BE2C (cell line): Measurements from ENCODE around the gene SH3PXD2B.
"Not testable (repeated sequence)": the region's sequence is repeated elsewhere in the genome, so short reads cannot be mapped to it uniquely, and the experiment has no call there.

Experiments
- DNase-seq: peaks from one replicate; pipeline ENCODE4 v3.0.0-alpha.2; 2020
- H3K27me3 ChIP-seq: fragments of 250-450 bp; sonication (Bioruptor Pico); 2 replicates; pipeline ENCODE4 v1.5.1; 2020; ENCODE audit warnings: mild to moderate bottlenecking
- H3K36me3 ChIP-seq: fragments of 250-450 bp; sonication (Bioruptor Pico); 2 replicates; pipeline ENCODE4 v1.5.1; 2020; ENCODE audit warnings: mild to moderate bottlenecking
- H3K4me1 ChIP-seq: fragments of 250-450 bp; sonication (Bioruptor Pico); 2 replicates; pipeline ENCODE4 v1.5.1; 2020
- H3K4me3 ChIP-seq: 2 replicates; pipeline ENCODE4 v1.5.1; 2011; ENCODE audit warnings: low read depth, low read length
- H3K9me3 ChIP-seq: fragments of 250-450 bp; sonication (Bioruptor Pico); 2 replicates; pipeline ENCODE4 v1.5.1; 2020
- TF ChIP-seq, protein P1 (sequence below): IDR thresholded peaks from 2 replicates; pipeline ENCODE4 v1.5.1; 2012; ENCODE audit warnings: mild to moderate bottlenecking, low read depth, low read length

SH3PXD2B gene

DNA sequence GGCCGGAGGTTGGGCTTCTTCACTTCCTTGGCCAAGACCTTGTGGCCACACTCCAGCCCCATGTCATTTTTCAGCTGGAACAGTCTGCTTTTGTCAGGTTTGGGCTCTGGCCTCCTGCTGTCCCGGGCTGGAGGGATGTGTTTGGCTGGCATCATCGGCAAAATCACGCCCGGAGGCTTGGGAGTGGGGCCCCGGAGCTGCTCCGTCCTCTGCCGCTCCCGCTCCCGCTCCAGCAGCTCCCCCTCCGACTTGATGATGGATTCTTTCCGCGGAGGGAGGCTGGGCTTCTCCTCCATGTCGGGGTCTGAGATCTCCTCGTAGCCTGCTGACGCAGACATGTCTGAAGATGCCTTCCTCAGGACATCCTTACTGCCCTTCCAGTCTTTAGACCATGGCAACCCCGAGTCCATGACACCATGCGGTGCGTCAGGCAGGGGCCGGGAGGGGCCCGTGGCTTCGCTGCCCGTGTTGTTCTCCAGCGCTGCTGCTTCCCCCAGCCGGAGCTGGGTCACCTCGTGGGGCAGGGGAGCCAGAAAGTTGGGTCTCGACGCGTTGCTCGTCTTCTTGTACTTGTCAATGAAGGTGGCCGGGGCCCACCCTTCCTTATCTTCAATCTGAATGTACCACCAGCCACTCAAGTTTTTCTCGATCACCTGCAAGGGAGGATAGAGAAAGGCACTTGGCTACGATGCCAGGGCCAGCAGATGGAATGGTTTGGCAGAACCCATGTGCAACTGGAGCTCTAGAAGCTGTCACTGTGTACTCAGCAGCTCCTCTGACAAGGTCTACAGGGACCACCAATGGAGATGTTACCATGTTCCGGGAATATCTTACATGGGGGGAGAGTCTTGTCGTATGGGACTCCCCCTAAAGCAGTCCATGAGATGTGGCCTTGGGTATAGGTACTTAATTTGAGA, 114.8 kb downstream of the SH3PXD2B start:
- TF ChIP-seq, protein P1, sequence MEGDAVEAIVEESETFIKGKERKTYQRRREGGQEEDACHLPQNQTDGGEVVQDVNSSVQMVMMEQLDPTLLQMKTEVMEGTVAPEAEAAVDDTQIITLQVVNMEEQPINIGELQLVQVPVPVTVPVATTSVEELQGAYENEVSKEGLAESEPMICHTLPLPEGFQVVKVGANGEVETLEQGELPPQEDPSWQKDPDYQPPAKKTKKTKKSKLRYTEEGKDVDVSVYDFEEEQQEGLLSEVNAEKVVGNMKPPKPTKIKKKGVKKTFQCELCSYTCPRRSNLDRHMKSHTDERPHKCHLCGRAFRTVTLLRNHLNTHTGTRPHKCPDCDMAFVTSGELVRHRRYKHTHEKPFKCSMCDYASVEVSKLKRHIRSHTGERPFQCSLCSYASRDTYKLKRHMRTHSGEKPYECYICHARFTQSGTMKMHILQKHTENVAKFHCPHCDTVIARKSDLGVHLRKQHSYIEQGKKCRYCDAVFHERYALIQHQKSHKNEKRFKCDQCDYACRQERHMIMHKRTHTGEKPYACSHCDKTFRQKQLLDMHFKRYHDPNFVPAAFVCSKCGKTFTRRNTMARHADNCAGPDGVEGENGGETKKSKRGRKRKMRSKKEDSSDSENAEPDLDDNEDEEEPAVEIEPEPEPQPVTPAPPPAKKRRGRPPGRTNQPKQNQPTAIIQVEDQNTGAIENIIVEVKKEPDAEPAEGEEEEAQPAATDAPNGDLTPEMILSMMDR = no peak
- H3K4me1 ChIP-seq = peaks cover 3% of the 10 kb centered on the region; the same call in 1 of the 2 replicates
- H3K27me3 ChIP-seq = no peaks in the 10 kb centered on the region
- no peak overlapping the region for H3K4me3 ChIP-seq
- DNase-seq = no peak
- no peaks in the 10 kb centered on the region for H3K36me3 ChIP-seq
- H3K9me3 ChIP-seq = no peaks in the 10 kb centered on the region

DNA sequence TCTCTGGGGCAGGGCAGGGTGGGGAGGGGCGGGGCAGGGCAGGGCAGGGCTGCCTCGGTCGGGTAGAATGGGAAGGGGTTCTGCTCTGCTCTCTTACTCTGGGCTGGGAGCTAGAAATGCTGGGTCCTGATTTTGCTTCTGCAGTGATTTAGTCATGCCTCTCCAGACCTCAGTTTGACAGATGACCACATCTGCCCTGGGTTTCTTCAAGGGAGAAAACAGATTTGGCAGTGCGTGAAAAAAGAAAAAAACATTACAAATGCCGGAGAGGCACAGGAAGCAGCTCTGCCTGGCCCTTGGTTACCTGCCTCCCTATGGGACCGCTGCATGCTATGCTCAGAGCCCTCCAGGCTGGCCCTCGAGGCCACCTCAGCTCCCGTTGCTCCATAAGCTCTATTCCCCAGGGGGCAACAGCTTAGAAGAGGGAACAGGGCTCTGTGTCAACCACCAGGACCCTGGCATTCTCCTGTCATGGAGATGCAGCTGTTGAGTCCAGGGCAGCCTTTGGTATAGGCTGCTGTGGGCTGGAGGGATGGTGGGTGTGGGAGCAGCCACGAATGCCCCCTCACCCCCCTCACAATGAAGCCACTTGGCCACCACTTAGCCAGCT, 117.5 kb downstream of the SH3PXD2B start:
- TF ChIP-seq, protein P1 = no peak
- H3K4me1 ChIP-seq = peaks cover 7% of the 10 kb centered on the region
- no peak overlapping the region for H3K4me3 ChIP-seq
- H3K36me3 ChIP-seq = no peaks in the 10 kb centered on the region
- peak; percentile 31 for DNase-seq
- no peaks in the 10 kb centered on the region for H3K27me3 ChIP-seq
- no peaks in the 10 kb centered on the region for H3K9me3 ChIP-seq

DNA sequence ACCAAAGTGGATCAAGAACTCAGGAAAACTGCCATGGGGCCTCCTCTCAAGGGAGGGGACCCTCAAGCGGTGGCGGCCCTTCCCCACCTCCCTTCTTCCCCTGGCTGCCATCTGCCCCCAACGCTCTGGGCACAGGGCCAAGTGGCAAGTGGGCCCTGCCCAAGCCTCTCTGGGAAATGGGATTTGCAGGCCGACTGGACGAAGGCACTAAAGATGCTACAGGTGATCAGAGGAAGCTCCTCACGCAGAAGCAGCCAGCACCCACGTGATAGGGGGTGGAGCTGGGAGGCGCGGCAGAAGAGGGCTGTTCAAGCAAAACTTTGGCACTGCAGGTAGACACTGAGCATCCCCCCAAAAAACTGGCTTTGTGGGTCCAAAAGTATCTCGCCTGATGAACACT, 118.1 kb downstream of the SH3PXD2B start:
- Histone ChIP-seq H3K4me1 (peaks cover 7% of the 10 kb centered on the region), H3K9me3 (no peaks in the 10 kb centered on the region), H3K36me3 (no peaks in the 10 kb centered on the region), H3K4me3 (no peak overlapping the region), H3K27me3 (no peaks in the 10 kb centered on the region)
- DNase-seq = peak; percentile 49
- TF ChIP-seq, protein P1 = no peak

DNA sequence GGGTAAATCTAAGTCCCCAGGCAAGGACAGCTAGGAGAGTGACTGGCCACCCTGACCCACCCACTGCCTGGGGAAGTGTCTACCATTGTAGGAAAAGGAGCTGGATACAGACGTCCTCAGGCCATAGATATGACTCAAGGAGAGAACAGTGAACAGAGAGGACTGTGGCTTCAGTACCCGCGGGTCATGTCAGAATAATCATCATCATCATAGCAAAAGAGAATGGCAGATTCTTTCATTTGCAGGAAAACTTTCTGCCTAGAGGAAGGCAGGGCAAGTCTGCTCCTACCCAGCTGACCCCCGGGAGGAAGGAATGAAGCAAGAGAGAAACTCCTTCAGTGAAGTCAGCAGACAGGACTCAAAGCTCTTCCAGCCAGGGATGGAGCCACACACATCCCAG, 118.6 kb downstream of the SH3PXD2B start:
- Histone ChIP-seq H3K9me3 (no peaks in the 10 kb centered on the region), H3K27me3 (no peaks in the 10 kb centered on the region), H3K4me3 (no peak overlapping the region), H3K36me3 (no peaks in the 10 kb centered on the region), H3K4me1 (peaks cover 7% of the 10 kb centered on the region)
- DNase-seq = no peak
- TF ChIP-seq, protein P1 = no peak

DNA sequence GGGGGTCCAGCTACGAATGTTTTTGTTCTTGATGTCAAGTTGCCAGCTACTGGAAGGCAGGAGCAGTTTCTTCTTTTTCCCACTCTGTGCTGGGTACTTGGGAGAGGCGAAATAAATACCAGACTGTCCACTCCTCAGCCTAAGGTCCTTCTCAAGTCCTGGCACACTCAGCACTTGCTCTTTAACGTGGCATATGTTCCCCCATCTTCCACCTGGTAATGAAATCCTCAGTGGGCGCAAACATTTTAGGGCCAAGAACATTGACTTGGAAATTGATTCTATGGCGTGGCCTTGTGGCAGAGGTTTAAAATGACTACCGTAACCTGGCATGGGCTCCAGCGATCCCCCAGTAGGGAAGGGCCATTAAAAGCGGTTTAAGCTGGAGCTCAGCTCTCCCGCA, 119.7 kb downstream of the SH3PXD2B start:
- TF ChIP-seq, protein P1 = no peak
- Histone ChIP-seq H3K4me3 (no peak overlapping the region), H3K4me1 (peaks cover 7% of the 10 kb centered on the region), H3K9me3 (no peaks in the 10 kb centered on the region), H3K27me3 (no peaks in the 10 kb centered on the region), H3K36me3 (no peaks in the 10 kb centered on the region)
- DNase-seq = no peak

DNA sequence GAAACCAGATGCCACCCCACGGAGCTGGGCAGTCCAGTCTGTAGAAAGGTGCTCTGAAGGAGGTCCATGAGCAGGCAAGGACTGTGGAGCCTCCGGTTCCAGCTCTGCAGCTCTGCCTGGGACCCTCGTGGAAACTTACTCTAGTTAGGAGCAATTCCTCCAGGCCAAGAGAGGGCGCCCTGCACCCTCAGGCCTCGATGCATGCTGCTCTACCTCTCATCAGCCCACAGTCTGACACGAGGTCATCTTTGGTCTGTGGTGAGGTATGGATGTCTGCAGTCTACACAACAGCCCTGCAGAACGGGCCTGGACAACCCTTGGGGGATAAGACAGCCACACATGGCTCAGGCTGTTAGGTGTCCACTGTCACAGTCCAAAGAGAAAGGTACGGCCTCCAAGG, 120.1 kb downstream of the SH3PXD2B start:
- TF ChIP-seq, protein P1 = peak; percentile 55
- no peaks in the 10 kb centered on the region for H3K36me3 ChIP-seq
- H3K4me1 ChIP-seq = peaks cover 7% of the 10 kb centered on the region
- H3K9me3 ChIP-seq = no peaks in the 10 kb centered on the region
- H3K4me3 ChIP-seq = no peak overlapping the region
- no peaks in the 10 kb centered on the region for H3K27me3 ChIP-seq
- peak; percentile 54 for DNase-seq

DNA sequence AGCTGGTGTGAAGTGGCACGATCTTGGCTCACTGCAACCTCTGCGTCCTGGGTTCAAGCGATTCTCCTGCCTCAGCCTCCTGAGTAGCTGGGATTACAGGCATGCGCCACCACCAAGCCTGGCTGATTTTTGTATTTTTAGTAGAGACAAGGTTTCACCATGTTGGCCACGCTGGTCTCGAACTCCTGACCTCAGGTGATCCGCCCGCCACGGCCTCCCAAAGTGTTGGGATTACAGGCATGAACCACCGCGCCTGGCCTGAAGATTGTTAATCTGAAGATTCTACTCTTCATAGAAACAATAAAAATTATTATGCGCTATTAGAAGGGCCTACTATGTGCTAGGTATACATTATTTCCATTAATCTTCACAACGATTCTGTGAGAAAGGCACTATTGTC, 127.4 kb downstream of the SH3PXD2B start:
- not testable (repeated sequence) for H3K4me3 ChIP-seq, DNase-seq, H3K9me3 ChIP-seq, H3K4me1 ChIP-seq, H3K36me3 ChIP-seq, H3K27me3 ChIP-seq
